CD4-positive, alpha-beta T cell treated with Interleukin-4 for 1 hour (primary cell): ENCODE results near the gene PRSS56.
"Not testable (repeated sequence)": the region's sequence is repeated elsewhere in the genome, so short reads cannot be mapped to it uniquely, and the experiment has no call there.

Experiments used
- DNase-seq, 2 donors: peaks; one replicate each; pipeline ENCODE4 v3.0.0-alpha.2; 2020 to 2022

Gene PRSS56

GRCh38 chr2:232526372-232526941 is 6.3 kb downstream of the PRSS56 start:
- DNase-seq = no peak

- no peak for DNase-seq
Observed at GRCh38 chr2:232527905-232528470, 7.8 kb downstream of the PRSS56 start.

GRCh38 chr2:232528746-232529460 is 8.7 kb downstream of the PRSS56 start:
- no peak for DNase-seq

- DNase-seq = no peak
Observed at GRCh38 chr2:232529806-232530547, 9.8 kb downstream of the PRSS56 start.

GRCh38 chr2:232530626-232531260 is 10.6 kb downstream of the PRSS56 start:
- DNase-seq = no peak

GRCh38 chr2:232532419-232532818 is 12.2 kb downstream of the PRSS56 start:
- no peak for DNase-seq

GRCh38 chr2:232532821-232533220 is 12.6 kb downstream of the PRSS56 start:
- not testable (repeated sequence) for DNase-seq

- DNase-seq = no peak
Observed at GRCh38 chr2:232533944-232534710, 13.9 kb downstream of the PRSS56 start.

GRCh38 chr2:232534940-232535651 is 14.9 kb downstream of the PRSS56 start:
- DNase-seq = no peak

- no peak for DNase-seq
Observed at GRCh38 chr2:232535761-232536530, 15.8 kb downstream of the PRSS56 start.

- DNase-seq = no peak
Observed at GRCh38 chr2:232537079-232537478, 16.9 kb downstream of the PRSS56 start.

GRCh38 chr2:232537499-232537898 is 17.3 kb downstream of the PRSS56 start:
- DNase-seq = no peak

- DNase-seq = no peak
Observed at GRCh38 chr2:232538671-232539070, 18.5 kb downstream of the PRSS56 start.

GRCh38 chr2:232539298-232540231 is 19.4 kb downstream of the PRSS56 start, which contains the start of gene CHRNG:
TSS of gene CHRNG (plus strand) at chr2:232539692. CDS start at chr2:232539748, 56 bp downstream.
- DNase-seq = no peak

- DNase-seq = no peak
Observed at GRCh38 chr2:232540441-232541041, 20.4 kb downstream of the PRSS56 start.

GRCh38 chr2:232541195-232541960 is 21.2 kb downstream of the PRSS56 start:
- no peak for DNase-seq

GRCh38 chr2:232541961-232542714 is 21.9 kb downstream of the PRSS56 start:
- no peak for DNase-seq
